Mesothelial cell of epicardium (in vitro differentiated cells): Measurements from ENCODE around the gene CALHM3. TPM values are rescaled to one million over a fixed set of nuclear protein-coding genes. Genes with fewer than 3 reads are reported as not detected.

Experiments
- DNase-seq, 2 experiments: peaks; one replicate each; pipeline ENCODE4 v3.0.0; 2021; ENCODE audit warnings: low spot score in 2 of 2; ENCODE audit not compliant: unreplicated experiment in 2 of 2
- H3K27ac Mint-ChIP-seq: 2 replicates; pipeline ENCODE4 v1.8.0; 2021; ENCODE audit warnings: mixed read lengths
- H3K27me3 Mint-ChIP-seq: 2 replicates; pipeline ENCODE4 v1.8.0; 2021; ENCODE audit warnings: low read depth, mixed read lengths
- H3K36me3 Mint-ChIP-seq: 2 replicates; pipeline ENCODE4 v1.8.0; 2021; ENCODE audit warnings: mixed read lengths
- H3K4me1 Mint-ChIP-seq: 2 replicates; pipeline ENCODE4 v1.8.0; 2021; ENCODE audit warnings: mixed read lengths
- H3K4me3 Mint-ChIP-seq: 2 replicates; pipeline ENCODE4 v1.8.0; 2021; ENCODE audit warnings: mild to moderate bottlenecking, moderate library complexity, mixed read lengths
- H3K9me3 Mint-ChIP-seq: 2 replicates; pipeline ENCODE4 v1.8.0; 2021; ENCODE audit warnings: mixed read lengths
- total RNA-seq: library from RNA; stranded (reverse); gene quantifications from 3 replicates; pipeline ENCODE4 v1.2.1, GENCODE V29; 2021
- TF ChIP-seq, protein P1 (sequence below): fragments of 200-600 bp; sonication (generic); IDR thresholded peaks from one replicate; pipeline ENCODE4 v1.5.0; 2021; ENCODE audit warnings: antibody characterized with exemption; ENCODE audit not compliant: unreplicated experiment

The CALHM3 gene
- total RNA-seq, 1 donor from 2014 or later = not detected

DNA sequence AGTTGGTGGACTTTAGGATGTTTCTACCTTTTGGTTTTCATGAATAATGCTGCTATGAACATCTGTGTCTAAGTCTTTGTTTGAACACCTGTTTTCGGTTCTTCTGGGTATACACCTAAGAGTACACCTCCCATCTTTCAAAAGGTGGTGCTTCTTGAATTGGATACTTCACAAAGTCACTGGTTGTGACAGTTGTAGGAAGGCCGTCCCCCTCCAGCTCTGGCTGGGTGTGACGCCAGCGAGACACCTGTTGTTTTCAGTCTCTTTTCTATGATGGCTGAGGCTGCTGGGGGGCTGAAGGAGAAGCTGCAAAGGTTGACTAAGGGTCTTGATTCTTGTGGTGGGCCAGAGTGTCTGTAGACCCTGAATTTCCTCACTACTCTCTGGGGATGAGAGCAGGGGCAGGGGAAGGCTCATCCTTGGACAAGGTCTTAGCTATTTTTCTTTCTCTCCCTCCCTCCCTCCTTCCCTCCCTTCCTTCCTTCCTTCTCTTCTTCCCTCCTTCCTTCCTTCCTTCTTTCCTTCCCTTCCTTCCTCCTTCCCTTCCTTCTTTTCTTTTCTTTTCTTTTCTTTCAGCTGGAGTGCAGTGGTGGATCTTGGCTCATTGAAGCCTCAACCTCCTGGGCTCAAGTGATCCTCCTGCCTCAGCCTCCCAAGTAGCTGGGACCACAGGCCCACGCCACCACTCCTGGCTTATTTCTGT, 20.0 kb upstream of the CALHM3 start:
- TF ChIP-seq, protein P1, sequence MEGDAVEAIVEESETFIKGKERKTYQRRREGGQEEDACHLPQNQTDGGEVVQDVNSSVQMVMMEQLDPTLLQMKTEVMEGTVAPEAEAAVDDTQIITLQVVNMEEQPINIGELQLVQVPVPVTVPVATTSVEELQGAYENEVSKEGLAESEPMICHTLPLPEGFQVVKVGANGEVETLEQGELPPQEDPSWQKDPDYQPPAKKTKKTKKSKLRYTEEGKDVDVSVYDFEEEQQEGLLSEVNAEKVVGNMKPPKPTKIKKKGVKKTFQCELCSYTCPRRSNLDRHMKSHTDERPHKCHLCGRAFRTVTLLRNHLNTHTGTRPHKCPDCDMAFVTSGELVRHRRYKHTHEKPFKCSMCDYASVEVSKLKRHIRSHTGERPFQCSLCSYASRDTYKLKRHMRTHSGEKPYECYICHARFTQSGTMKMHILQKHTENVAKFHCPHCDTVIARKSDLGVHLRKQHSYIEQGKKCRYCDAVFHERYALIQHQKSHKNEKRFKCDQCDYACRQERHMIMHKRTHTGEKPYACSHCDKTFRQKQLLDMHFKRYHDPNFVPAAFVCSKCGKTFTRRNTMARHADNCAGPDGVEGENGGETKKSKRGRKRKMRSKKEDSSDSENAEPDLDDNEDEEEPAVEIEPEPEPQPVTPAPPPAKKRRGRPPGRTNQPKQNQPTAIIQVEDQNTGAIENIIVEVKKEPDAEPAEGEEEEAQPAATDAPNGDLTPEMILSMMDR = no peak
- Mint-ChIP-seq H3K36me3 (no peaks in the 10 kb centered on the region), H3K4me1 (peaks cover 9% of the 10 kb centered on the region), H3K27ac (no peak overlapping the region), H3K4me3 (no peak overlapping the region), H3K9me3 (no peaks in the 10 kb centered on the region), H3K27me3 (peaks cover 86% of the 10 kb centered on the region)
- no peak for DNase-seq

DNA sequence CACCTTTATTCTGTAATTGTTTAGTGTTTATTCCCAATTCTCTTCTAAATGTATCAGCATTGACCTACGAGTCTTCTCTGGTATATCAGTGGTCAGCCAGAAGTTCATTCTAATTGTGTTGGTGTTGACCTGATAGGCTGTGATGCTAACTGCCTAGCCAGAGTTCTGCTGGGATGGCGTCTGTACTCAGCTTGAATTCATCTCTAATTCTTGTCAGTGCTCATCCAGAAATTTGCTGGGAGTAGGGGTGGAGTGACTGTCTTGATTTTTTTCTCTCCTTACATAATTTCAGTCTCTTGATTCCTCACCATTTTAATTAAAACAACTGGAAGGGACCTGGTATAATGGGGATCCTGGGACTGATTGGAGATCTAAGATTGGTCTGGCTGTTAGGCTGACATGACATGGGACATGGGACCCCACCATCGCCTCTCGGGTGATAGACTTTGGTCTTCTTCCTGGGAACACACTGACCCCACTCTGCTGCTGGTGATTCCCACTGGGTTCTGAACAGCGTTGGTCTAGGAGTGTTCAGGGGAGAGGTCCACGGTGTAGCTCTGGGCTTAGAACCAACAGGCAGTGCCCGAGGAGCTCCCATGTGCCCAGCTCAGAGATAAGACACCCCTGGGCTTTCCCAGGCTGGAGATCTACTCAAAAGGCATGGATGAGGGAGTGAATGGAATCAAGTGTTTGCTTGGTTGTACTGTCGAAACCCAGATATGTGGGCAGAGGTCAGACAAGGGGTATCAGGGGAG, 18.3 kb upstream of the CALHM3 start:
- H3K9me3 Mint-ChIP-seq = no peaks in the 10 kb centered on the region
- TF ChIP-seq, protein P1 = no peak
- H3K27me3 Mint-ChIP-seq = peaks cover 85% of the 10 kb centered on the region
- no peak overlapping the region for H3K4me3 Mint-ChIP-seq
- no peaks in the 10 kb centered on the region for H3K36me3 Mint-ChIP-seq
- peaks cover 13% of the 10 kb centered on the region for H3K4me1 Mint-ChIP-seq
- no peak for DNase-seq
- H3K27ac Mint-ChIP-seq = no peak overlapping the region

DNA sequence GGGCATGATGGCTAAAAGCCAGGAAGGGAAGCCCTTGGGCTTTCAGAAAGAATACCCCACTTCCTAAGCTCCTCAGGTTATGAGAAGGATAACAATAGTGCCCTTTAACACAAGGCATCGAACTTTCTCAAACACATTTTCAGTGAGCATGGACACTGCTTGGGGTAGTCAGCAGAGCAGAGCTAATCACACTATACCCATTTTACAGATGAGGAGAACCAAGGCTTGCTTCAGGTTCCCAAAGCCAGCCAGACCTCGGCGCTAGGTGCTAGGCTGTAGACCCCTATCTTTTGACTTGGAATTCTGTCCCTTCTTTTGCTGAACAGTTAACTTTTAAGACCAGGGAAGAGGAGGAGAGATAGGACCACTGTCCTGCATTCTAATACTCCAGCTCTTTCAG, 16.3 kb upstream of the CALHM3 start:
- H3K27me3 Mint-ChIP-seq = peaks cover 77% of the 10 kb centered on the region
- no peak overlapping the region for H3K27ac Mint-ChIP-seq
- no peaks in the 10 kb centered on the region for H3K9me3 Mint-ChIP-seq
- DNase-seq = no peak
- TF ChIP-seq, protein P1 = no peak
- H3K4me1 Mint-ChIP-seq = peaks cover 24% of the 10 kb centered on the region
- no peaks in the 10 kb centered on the region for H3K36me3 Mint-ChIP-seq
- H3K4me3 Mint-ChIP-seq = peak overlapping the region; percentile 68

DNA sequence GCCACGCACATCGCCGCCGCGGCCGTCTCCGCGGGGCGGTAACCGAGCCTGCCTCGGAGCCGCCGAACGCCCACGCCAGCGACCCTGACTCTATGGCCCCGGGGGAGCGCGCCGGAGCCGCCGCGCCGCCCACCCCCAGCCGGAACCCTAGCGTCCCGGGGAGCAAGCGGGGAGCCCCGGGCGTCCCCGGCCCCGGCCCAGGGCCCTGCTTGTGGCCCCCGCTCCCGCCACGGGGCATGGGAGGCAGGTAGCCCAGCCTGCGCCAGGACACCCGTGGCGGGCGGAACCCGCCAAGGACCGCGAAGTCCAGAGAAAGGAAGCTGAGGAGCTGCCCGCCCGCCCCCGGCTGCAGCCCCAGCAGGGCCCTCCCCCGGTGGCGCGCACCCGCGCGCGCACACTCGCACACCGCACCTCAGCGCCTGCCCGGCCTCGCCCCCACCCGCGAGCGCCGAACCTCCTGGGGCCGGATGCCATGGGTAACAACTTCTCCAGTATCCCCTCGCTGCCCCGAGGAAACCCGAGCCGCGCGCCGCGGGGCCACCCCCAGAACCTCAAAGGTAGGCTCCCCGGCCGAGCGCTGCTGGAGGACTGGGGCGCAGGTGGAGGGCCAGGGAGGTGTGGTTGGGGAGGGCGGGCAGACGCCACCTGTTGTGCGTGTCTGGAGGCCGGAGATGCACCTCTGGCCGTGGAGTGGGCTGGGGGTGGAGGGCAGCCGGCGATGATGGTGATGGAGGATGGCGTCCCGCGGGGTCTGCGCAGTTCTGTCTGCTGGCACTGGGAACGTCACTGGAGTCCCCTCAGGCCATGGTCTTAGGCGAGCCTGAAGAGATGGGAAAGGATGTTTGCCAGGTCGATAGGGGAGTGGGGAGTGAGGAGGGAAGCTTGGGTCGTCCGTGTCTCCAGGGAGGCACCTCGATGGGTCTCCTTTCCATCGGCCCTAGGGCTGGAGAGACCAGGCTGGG, 15.2 kb upstream of the CALHM3 start:
- no peaks in the 10 kb centered on the region for H3K36me3 Mint-ChIP-seq
- peaks cover 69% of the 10 kb centered on the region for H3K27me3 Mint-ChIP-seq
- no peak for DNase-seq
- no peaks in the 10 kb centered on the region for H3K9me3 Mint-ChIP-seq
- H3K27ac Mint-ChIP-seq = no peak overlapping the region
- peaks cover 25% of the 10 kb centered on the region for H3K4me1 Mint-ChIP-seq
- TF ChIP-seq, protein P1 = no peak
- H3K4me3 Mint-ChIP-seq = peak overlapping the region; percentile 68

DNA sequence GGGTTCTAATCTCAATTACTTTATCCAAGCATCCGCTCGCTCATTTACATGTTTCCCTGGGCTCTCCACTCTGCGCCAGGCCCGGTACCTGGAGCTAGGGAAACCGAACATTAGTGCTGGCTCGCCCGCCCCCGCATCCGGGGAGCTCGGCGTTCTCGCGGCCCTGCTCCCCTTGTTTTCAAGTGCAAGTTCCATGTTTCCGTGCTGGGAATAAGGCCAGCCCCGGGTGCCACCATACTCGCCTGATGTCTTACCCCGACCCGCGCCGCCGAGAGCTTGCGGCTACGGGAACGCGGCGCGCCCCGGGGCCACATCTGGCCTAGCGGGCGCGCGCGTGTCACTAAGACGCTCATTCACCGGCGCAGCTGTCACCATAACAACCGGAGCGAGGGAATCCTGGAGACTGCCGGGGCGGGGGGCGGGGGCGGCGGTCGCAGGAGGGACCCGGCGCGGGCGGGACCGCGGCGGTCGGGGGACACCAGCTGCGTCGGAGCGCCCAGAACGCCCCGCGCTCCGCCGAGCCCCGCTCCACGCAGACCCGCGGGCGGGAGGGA, 14.4 kb upstream of the CALHM3 start, which contains the start of gene NEURL1:
NEURL1 (plus strand) TSS at position 344 of the 554 bp plus-strand sequence. CDS start 683 bp downstream, outside the sequence.
- TF ChIP-seq, protein P1 = no peak
- Mint-ChIP-seq H3K27me3 (peaks cover 64% of the 10 kb centered on the region), H3K36me3 (no peaks in the 10 kb centered on the region), H3K4me3 (peak within 1 kb of the TSS; percentile 76), H3K4me1 (peaks cover 25% of the 10 kb centered on the region), H3K27ac (no peak within 1 kb of the TSS), H3K9me3 (no peaks in the 10 kb centered on the region)
- no peak for DNase-seq
